Measurements from ENCODE around the gene MED16. TPM values are rescaled to one million over a fixed set of nuclear protein-coding genes. Genes with fewer than 3 reads are reported as not detected.
"Not testable (repeated sequence)": the region's sequence is repeated elsewhere in the genome, so short reads cannot be mapped to it uniquely, and the experiment has no call there.

The MED16 gene
- total RNA-seq, 2 donors from 2014 or later, result 29.4 to 33.6 TPM

DNA sequence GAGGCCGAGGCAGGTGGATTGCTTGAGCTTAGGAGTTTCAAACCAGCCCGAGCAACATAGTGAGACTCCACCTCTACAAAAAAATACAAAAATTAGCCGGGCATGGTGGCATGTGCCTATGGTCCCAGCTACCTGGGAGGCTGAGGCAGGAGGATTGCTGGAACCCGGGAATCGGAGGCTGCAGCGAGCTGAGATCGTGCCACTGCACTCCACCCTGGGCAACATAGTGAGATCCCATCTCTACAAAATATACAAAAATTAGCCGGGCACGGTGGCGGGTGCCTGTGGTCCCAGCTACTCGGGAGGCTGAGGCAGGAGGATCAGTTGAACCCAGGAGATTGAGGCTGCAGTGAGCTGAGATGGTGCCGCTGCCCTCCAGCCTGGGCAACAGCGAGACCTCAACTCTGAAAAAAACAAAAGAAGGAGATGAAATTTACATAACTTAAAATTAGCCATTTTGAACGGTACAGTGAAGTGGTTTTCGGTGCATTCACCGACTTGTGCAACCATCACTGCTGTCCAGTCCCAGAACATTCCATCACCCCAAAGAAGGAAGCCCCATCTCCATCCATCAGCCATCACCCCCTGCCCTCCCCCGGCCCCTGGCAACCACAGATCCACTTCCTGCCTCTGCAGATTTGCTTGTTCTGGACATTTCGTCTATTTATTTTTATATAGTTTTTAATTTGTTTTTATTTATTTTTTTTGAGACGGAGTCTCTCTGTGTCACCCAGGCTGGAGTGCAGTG lies 66.9 kb downstream of the MED16 start:
- DNase-seq (ENCODE audit: low spot score), result no peak
- intact Hi-C loops (cut with DNase I), result no loop called here

DNA sequence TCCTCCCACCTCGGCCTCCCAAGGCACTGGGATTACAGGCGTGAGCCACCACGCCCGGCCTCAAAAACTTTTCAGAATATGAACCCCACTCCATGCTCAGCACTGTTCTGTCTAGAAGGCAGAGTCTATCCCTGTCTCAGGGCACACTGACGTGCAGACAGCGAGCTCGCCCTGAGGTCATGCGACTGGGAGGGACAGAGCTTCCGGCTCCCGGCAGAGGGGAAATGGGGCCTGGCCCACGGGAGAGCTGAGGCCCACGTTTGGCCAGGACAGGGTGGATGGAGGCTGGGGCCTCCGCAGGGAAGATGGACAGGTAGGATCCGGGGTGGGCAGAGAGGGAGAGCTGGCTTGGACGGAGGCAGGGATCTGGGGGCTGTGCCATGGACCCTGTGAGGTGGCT lies 68.1 kb downstream of the MED16 start:
- intact Hi-C loops (cut with DNase I), result no loop called here
- peak; percentile 80 for DNase-seq (ENCODE audit: low spot score)

DNA sequence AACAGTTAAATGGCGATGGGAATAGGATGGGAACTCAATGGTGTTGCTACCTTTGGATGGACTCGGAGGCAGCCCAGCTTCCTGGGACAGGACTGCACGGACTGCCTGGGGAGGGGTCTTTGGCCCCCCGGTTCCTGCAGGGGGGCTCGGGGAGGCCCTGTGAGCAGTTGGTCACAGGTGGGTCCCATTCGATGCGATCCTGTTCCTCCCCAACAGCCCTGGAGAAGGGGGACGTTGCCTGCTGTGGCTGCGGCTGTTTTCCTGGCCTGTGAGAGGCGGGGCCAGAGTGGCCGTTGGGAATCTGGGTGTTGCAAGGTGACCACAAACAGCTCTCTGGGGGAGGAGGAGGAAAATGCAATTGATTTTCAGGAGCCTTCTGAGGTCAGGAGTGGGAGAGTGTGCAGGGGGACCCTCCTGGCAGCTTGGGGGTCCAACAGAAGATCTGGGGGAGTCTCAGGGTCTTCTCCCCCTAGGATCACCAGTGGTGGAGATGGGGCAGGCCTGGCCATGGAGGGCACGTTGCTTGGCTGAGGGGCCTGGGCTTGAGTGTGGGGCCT lies 69.3 kb downstream of the MED16 start:
- DNase-seq (ENCODE audit: low spot score), result peak; percentile 64
- intact Hi-C loops (cut with DNase I), result no loop called here

DNA sequence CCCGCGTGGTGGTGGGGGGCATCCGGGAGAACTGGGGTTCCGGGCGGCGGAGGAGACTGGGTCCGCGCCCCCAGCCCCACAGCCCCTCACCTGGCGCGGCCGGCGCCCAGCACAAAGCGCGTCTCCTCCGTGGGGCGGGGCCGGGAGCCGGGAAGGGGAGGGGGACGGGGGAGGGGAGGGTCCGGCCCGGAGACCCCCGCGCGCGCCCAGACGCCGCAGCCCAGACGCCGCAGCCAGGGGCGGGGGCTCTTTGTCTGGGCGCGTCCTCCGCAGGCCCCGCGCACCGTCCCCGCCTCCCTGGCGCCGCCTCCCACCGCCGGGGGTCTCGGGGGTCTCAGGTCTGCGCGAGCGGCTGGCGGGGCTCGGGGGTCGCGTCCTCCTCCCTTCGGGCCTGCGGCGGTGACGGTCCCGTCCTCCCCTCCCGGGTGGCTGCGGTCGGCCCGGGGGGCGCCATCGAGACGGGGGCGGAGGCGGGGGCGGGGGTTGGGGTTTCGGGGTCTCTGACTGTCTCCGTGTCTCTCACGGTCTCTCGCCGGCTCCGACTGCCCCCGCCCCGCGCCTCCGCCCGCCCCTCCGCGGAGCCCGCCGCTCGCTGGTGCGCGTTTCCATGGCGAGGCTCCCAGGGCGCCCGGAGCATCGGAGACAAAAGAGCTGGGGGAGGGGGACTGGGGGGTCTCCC lies 71.0 kb downstream of the MED16 start, which contains the start of gene PLPPR3:
Gene PLPPR3, minus strand, starts transcription at position 131 of the 679 bp plus-strand sequence. CDS start 396 bp downstream, outside the sequence.
- intact Hi-C loops (cut with DNase I), result no loop called here
- DNase-seq (ENCODE audit: low spot score), result peak; percentile 62

DNA sequence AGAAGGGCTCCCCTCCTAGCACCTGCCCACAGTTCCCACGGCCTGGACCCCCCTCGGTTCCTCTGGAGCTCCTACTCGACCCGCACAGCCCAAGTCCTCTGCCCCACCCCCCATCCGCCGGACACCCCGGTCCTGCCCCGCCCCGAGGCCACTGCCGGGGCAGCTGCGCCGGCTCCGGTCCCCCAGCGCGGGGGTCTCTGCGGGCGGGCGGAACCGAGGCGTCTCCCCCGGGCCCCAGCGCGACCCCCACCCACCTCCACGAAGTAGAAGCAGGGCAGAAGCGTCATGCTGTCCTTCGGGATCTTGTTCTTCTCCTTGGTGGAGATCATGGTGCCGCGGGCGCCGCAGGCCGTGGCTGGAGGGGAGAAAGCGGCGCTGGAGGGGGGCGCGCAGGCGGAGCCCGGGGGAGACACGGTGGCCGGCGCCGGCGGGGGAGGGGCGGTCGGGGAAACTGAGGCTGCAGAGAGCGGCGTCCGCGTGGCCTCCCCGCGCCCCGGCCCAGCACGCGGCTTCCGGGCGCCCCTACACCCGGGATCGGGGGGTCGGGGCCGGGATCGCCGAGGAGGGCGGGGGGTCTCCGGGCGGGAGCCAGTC lies 71.7 kb downstream of the MED16 start:
- DNase-seq (ENCODE audit: low spot score), result peak; percentile 74
- intact Hi-C loops (cut with DNase I), result no loop called here

DNA sequence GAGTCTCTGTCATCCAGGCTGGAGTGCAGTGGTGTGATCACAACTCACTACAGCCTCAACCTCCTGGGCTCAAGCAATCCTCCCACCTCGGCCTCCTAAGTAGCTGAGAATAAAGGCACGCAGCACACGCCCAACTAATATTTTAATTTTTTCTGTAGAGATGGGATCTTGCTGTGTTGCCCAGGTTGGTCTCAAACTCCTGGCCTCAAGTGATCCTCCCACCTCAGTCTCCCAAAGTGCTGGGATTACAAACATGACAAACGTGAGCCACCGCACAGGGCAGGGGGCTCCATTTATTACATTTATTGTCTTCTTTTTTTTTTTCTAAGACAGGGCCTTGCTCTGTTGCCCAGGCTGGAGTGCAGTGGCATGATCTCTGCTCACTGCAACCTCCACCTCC lies 72.8 kb downstream of the MED16 start:
- intact Hi-C loops (cut with DNase I), result not testable (repeated sequence)
- DNase-seq (ENCODE audit: low spot score), result peak; percentile 32

Other genes with a start within 250 kb of the MED16 start
- gene RNF126, start 230.0 kb downstream of the MED16 start, total RNA-seq, result 10 to 100 TPM; 24.5 to 27.1 TPM
- 100 to 1,000 TPM; 234 to 270 TPM for gene FSTL3, start 216.8 kb downstream of the MED16 start, total RNA-seq
- not detected for gene PRSS57, start 197.7 kb downstream of the MED16 start, total RNA-seq
- 100 to 1,000 TPM in 1 of 2 donors, 10 to 100 TPM in 1; 89.6 to 128 TPM for gene PALM, start 184.3 kb downstream of the MED16 start, total RNA-seq
- gene MISP, start 142.1 kb downstream of the MED16 start, total RNA-seq, result under 1 TPM in 1 of 2 donors, not detected in 1; 0.14 TPM
- 100 to 1,000 TPM; 151 to 168 TPM for gene PTBP1, start 95.7 kb downstream of the MED16 start, total RNA-seq
- gene PLPPR3, start 71.2 kb downstream of the MED16 start, total RNA-seq, result not detected
- gene AZU1, start 65.3 kb downstream of the MED16 start, total RNA-seq, result under 1 TPM in 1 of 2 donors, not detected in 1; 0.29 TPM
- under 1 TPM in 1 of 2 donors, not detected in 1; 0.38 TPM for gene PRTN3, start 52.2 kb downstream of the MED16 start, total RNA-seq
- 1 to 10 TPM in 1 of 2 donors, under 1 TPM in 1; 0.33 to 2.2 TPM for gene ELANE, start 40.9 kb downstream of the MED16 start, total RNA-seq
- gene CFD, start 33.5 kb downstream of the MED16 start, total RNA-seq, result 100 to 1,000 TPM; 122 to 297 TPM
- gene RNU6-9, start 297 bp upstream of the MED16 start, total RNA-seq, result not detected
- 10 to 100 TPM; 36.2 to 41.5 TPM for gene R3HDM4, start 20.0 kb upstream of the MED16 start, total RNA-seq
- not detected for gene KISS1R, start 24.1 kb upstream of the MED16 start, total RNA-seq
- gene ARID3A, start 32.8 kb upstream of the MED16 start, total RNA-seq, result 1 to 10 TPM; 6.3 to 10.0 TPM
- gene WDR18, start 91.2 kb upstream of the MED16 start, total RNA-seq, result 10 to 100 TPM; 13.4 to 17.2 TPM
- gene GRIN3B, start 107.2 kb upstream of the MED16 start, total RNA-seq, result under 1 TPM in 1 of 2 donors, not detected in 1; 0.05 TPM
- gene TMEM259, start 127.9 kb upstream of the MED16 start, total RNA-seq, result 10 to 100 TPM; 96.5 to 99.8 TPM
- gene RNU6-2, start 128.3 kb upstream of the MED16 start, total RNA-seq, result not detected
- 100 to 1,000 TPM in 1 of 2 donors, 10 to 100 TPM in 1; 94.7 to 136 TPM for gene CNN2, start 133.4 kb upstream of the MED16 start, total RNA-seq
- 1 to 10 TPM; 4.0 to 4.4 TPM for gene ABCA7, start 146.9 kb upstream of the MED16 start, total RNA-seq
- gene ARHGAP45, start 174.0 kb upstream of the MED16 start, total RNA-seq, result 10 to 100 TPM in 1 of 2 donors, 1 to 10 TPM in 1; 10.0 to 26.8 TPM
- 100 to 1,000 TPM in 1 of 2 donors, 10 to 100 TPM in 1; 89.9 to 105 TPM for gene POLR2E, start 202.2 kb upstream of the MED16 start, total RNA-seq
- gene GPX4, start 210.8 kb upstream of the MED16 start, total RNA-seq, result 100 to 1,000 TPM; 176 to 193 TPM

Measured in posterior vena cava (tissue), 2 donors.